AG04449 (cell line): Measurements from ENCODE around the gene ARL15.

Experiments
- CTCF ChIA-PET: fragments of 350-600 bp; formaldehyde crosslinking; extraction: SDS; loops from one replicate; lab custom pipeline; 2021; ENCODE audit warnings: antibody characterized with exemption; lab: Yijun Ruan, JAX
- POLR2A ChIA-PET: fragments of 400-600, 350-600 bp; formaldehyde crosslinking; extraction: SDS; loops from one replicate; lab custom pipeline; 2020; ENCODE audit warnings: antibody characterized with exemption, inconsistent platforms; lab: Yijun Ruan, JAX
- DNase-seq: peaks from one replicate; pipeline ENCODE4 v3.0.0-alpha.2; 2010; ENCODE audit warnings: low read depth, low spot score
- H3K4me3 ChIP-seq: 2 replicates; pipeline ENCODE4 v1.5.1; 2011; ENCODE audit warnings: low read depth, mild to moderate bottlenecking, control low read depth, low read length
- CTCF ChIP-seq: IDR thresholded peaks from one replicate; pipeline ENCODE4 v1.5.1; 2011; ENCODE audit warnings: mild to moderate bottlenecking, moderate library complexity, low read length, control low read depth, inconsistent platforms; ENCODE audit not compliant: insufficient read depth; ENCODE audit errors: missing control alignments

The ARL15 gene

GRCh38 chr5:54136516-54137440 is 173.6 kb downstream of the ARL15 start:
- H3K4me3 ChIP-seq: no peak overlapping the region
- ChIA-PET POLR2A (interaction anchor here (0.6 kb wide), 1 partner anchor 777 kb away, joined by 3 read pairs; no protein-coding TSS in a partner anchor), CTCF (interaction anchor here (0.7 to 4.5 kb wide), 3 partner anchors 9 to 17 kb away, joined by 3 to 17 read pairs (median 5); no protein-coding TSS in a partner anchor)
- no peak for TF ChIP-seq CTCF
- DNase-seq: no peak

GRCh38 chr5:54135042-54135441 is 175.3 kb downstream of the ARL15 start:
- ChIA-PET POLR2A (no interaction called here), CTCF (interaction anchor here (1.5 to 4.5 kb wide), 2 partner anchors 13 to 99 kb away, joined by 3 to 17 read pairs; no protein-coding TSS in a partner anchor)
- no peak for DNase-seq
- no peak for TF ChIP-seq CTCF
- no peak overlapping the region for H3K4me3 ChIP-seq

DNA sequence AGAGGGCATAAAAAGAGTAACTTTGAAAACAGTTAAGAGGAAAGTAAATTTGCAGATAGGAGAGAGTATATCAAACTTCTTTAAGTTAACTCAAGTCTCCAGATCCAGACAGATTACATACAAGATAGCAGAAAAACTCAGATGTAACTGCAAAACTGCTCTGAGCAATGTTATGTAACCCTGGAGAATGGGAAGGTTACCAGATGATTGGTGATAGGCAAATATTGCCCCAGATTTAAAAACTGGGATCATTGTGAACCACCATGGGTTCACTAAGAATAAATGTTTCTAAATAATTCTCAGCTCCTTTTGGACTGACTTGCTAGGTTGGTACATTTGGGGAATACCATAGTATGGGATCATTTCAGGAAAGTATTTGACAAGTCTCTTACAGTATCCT is 176.5 kb downstream of the ARL15 start:
- H3K4me3 ChIP-seq: no peak overlapping the region
- CTCF ChIA-PET: interaction anchor here (1.5 to 4.5 kb wide), 2 partner anchors 14 to 100 kb away, joined by 3 to 17 read pairs; no protein-coding TSS in a partner anchor
- POLR2A ChIA-PET: no interaction called here
- no peak for DNase-seq
- no peak for TF ChIP-seq CTCF

- POLR2A ChIA-PET: no interaction called here
- CTCF ChIA-PET: interaction anchor here (1.4 kb wide), 1 partner anchor 16 kb away, joined by 3 read pairs; no protein-coding TSS in a partner anchor
Observed at GRCh38 chr5:54120473-54120872, 189.9 kb downstream of the ARL15 start.

GRCh38 chr5:54117957-54118356 is 192.4 kb downstream of the ARL15 start:
- ChIA-PET CTCF (no interaction called here), POLR2A (no interaction called here)
- no peak for DNase-seq
- TF ChIP-seq CTCF: no peak
- no peak overlapping the region for H3K4me3 ChIP-seq

More at GRCh38 chr5:54120473-54120872, 189.9 kb downstream of the ARL15 start:
- H3K4me3 ChIP-seq: no peak overlapping the region
- TF ChIP-seq CTCF: no peak
- no peak for DNase-seq
